ENCODE results near the gene CLDN3.

DNA sequence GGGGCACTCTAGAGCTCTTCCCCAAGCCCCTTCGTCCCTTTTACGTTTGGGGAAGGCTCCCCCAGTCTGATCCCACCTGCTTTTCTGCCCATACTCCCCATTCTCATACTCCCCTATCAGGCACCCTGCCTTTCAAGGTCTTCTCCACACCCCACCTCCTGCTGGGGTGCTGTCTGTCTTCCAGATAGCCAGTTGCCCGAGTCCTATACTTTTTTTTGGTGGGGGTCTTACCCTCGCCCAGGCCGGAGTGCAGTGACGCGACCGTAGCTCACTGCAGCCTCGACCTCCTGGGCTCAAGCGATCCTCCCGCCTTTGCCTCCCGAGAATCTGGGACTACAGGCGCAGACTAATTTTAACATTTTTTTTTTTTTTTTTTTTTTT, 30.7 kb downstream of the CLDN3 start:
- TF ChIP-seq, protein P1, sequence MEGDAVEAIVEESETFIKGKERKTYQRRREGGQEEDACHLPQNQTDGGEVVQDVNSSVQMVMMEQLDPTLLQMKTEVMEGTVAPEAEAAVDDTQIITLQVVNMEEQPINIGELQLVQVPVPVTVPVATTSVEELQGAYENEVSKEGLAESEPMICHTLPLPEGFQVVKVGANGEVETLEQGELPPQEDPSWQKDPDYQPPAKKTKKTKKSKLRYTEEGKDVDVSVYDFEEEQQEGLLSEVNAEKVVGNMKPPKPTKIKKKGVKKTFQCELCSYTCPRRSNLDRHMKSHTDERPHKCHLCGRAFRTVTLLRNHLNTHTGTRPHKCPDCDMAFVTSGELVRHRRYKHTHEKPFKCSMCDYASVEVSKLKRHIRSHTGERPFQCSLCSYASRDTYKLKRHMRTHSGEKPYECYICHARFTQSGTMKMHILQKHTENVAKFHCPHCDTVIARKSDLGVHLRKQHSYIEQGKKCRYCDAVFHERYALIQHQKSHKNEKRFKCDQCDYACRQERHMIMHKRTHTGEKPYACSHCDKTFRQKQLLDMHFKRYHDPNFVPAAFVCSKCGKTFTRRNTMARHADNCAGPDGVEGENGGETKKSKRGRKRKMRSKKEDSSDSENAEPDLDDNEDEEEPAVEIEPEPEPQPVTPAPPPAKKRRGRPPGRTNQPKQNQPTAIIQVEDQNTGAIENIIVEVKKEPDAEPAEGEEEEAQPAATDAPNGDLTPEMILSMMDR (IDR thresholded peaks at IDR 0.05): no peak
- TF ChIP-seq POLR2A (IDR thresholded peaks at IDR 0.05) (no peak), POLR2AphosphoS5 (IDR thresholded peaks at IDR 0.05) (no peak)
